Bronchial epithelial cell (primary cell): ENCODE results near the gene SUPT3H. TPM values are rescaled to one million over a fixed set of nuclear protein-coding genes. Genes with fewer than 3 reads are reported as not detected.

Experiments
- DNase-seq: peaks from one replicate; pipeline ENCODE4 v3.0.0-alpha.2; 2010; ENCODE audit warnings: low read depth
- FAIRE-seq: peaks from 2 replicates; lab custom pipeline; 2011; peaks lifted over from hg19 to GRCh38; lab: Jason Lieb, UNC
- H3K27me3 ChIP-seq: 2 replicates; pipeline ENCODE4 v1.5.1; 2011; ENCODE audit warnings: low read length; ENCODE audit not compliant: control insufficient read depth, insufficient read depth
- H3K36me3 ChIP-seq: 2 replicates; pipeline ENCODE4 v1.5.1; 2011; ENCODE audit warnings: low read length; ENCODE audit not compliant: control insufficient read depth, insufficient read depth
- H3K4me3 ChIP-seq: 2 replicates; pipeline ENCODE4 v1.5.1; 2011; ENCODE audit warnings: mild to moderate bottlenecking, low read depth, low read length, control low read depth
- total RNA-seq: library from RNA; depleted of rRNA; stranded (reverse); fragments of >200 nt; gene quantifications from 2 replicates; pipeline ENCODE4 v1.2.1, GENCODE V29; 2014
- TF ChIP-seq, protein P1 (sequence below): IDR thresholded peaks from 2 replicates; pipeline ENCODE4 v1.5.1; 2011; ENCODE audit warnings: mild to moderate bottlenecking, moderate library complexity, low read length, control low read depth, inconsistent platforms; ENCODE audit not compliant: insufficient read depth, severe bottlenecking

The SUPT3H gene
- total RNA-seq, 1 donor from 2014 or later: 12.9 TPM

DNA sequence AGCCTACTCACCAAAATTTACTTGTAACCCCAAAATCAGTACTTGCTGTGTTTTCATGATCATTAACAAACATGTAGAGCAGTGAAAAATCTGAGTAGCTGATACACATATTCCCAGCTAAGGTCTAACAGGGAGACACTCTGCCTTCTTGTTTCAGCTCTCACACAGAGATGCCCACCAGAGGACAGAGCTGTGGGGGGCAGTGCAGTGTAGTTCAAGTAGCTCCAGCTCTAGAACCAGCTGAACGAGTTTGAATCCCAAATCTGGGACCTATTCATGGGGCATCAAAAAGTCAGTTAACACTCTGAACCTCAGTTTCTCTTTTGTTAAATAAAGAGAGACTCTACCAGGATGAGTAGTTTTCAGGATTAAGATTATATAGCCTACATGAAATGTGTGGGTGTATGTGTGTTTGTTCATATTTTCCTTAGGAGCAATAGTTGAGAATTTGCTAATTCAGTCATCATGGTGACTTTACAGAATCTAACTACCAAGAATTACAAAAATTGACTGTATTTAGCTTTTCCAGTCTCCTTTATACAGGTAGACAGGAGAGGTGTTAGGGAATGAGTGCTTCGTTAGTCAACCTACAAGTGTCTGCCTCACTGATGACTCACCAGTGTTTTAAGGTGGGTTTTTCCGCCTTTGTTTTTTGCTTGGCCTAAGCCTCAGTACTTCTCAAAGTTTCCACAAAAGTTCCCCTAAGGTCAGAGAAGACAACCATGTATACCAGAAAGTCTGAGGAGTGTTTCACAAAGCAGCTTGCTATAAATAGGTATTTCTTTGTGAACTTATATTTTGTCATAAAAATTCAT lies 213.6 kb downstream of the SUPT3H start:
- Histone ChIP-seq H3K36me3 (no peaks in the 10 kb centered on the region), H3K4me3 (no peak overlapping the region), H3K27me3 (no peaks in the 10 kb centered on the region)
- FAIRE-seq (no peak), DNase-seq (peak; percentile 95)
- TF ChIP-seq, protein P1, sequence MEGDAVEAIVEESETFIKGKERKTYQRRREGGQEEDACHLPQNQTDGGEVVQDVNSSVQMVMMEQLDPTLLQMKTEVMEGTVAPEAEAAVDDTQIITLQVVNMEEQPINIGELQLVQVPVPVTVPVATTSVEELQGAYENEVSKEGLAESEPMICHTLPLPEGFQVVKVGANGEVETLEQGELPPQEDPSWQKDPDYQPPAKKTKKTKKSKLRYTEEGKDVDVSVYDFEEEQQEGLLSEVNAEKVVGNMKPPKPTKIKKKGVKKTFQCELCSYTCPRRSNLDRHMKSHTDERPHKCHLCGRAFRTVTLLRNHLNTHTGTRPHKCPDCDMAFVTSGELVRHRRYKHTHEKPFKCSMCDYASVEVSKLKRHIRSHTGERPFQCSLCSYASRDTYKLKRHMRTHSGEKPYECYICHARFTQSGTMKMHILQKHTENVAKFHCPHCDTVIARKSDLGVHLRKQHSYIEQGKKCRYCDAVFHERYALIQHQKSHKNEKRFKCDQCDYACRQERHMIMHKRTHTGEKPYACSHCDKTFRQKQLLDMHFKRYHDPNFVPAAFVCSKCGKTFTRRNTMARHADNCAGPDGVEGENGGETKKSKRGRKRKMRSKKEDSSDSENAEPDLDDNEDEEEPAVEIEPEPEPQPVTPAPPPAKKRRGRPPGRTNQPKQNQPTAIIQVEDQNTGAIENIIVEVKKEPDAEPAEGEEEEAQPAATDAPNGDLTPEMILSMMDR: no peak

DNA sequence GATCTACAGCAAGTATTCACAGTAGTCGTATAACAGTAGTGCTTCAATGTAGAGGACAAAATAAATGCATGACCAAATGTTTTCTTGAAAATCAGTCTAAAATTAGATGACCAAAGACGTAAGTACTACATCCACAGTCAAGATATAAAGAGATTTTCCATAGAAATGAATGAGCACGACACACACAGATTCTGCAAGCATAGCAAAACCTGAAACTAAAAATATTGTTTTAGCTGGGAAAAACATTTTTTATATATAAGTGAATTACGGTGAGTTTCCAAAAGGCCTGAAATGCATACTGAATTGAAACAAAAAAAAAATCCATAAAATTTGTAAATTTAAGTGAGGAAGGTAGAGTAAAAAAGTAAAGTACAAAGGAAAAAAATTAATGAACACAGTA lies 217.4 kb downstream of the SUPT3H start:
- H3K27me3 ChIP-seq: no peaks in the 10 kb centered on the region
- FAIRE-seq (no peak), DNase-seq (no peak)
- TF ChIP-seq, protein P1: no peak
- no peak overlapping the region for H3K4me3 ChIP-seq
- no peaks in the 10 kb centered on the region for H3K36me3 ChIP-seq

DNA sequence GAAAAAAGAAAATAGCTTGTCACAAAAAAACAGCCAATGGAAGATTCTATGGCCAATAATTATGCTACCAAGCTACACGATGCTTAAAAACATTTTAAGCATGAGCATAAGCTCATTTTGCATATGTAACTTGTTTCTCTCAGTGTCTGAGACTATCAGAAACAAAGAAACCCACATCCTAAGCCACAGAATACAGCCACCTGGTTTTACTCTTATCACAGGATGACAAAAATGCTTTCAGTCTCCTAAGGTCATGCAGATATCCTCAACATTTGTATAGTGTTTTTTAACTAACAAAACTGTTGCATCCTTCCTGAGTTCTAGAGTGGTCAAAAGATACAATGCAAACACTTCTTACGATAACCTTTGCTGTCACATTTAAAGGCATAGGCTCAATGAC lies 221.7 kb downstream of the SUPT3H start:
- H3K36me3 ChIP-seq: no peaks in the 10 kb centered on the region
- FAIRE-seq: no peak
- H3K4me3 ChIP-seq: no peak overlapping the region
- H3K27me3 ChIP-seq: no peaks in the 10 kb centered on the region
- TF ChIP-seq, protein P1: no peak
- no peak for DNase-seq

DNA sequence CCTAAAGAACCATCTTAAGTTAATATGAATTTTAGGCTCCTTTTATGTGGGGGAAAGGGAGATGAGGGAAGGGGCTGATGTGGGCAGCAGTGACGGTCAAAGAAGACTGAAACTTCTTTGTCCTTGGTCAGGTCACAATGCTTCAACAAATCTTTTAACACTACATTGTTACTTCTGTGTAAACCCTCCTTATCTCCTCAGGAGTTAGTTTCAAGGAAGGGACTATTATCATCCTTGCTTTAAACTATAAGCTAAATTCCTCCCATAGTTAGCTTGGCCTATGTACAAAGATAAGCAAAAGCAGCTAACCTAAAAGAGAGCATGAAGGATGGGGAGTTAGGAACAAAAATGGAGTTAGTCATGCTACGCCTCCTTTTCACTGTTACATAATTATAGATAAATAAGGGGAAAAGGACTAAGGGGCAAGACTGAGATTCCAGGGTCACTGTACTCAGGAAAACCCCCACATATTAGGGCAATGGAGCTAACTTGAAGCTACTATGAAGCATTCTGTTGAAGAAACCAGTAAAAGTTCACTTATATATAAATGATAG lies 222.3 kb downstream of the SUPT3H start:
- FAIRE-seq (no peak), DNase-seq (no peak)
- Histone ChIP-seq H3K4me3 (no peak overlapping the region), H3K27me3 (no peaks in the 10 kb centered on the region), H3K36me3 (no peaks in the 10 kb centered on the region)
- TF ChIP-seq, protein P1: no peak

DNA sequence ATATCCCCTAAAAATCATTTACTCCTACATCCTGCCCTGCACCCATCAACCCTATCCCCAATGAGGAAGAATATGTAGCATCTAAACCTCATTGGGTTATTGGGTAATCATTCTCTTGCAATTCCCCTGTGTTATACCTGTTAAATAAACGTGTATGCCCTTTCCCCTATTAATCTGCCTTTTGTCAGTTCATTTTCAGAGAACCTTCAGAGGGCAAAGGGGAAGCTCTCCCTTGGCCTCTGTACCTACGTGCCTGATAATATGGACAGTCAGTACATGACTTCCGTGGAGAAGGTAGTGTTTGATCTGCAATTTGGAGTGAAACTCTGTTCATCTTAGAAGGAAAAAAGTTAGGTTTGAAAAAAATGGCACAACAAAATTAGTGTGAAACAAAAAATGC lies 223.1 kb downstream of the SUPT3H start:
- Histone ChIP-seq H3K4me3 (no peak overlapping the region), H3K36me3 (no peaks in the 10 kb centered on the region), H3K27me3 (no peaks in the 10 kb centered on the region)
- FAIRE-seq (no peak), DNase-seq (no peak)
- TF ChIP-seq, protein P1: no peak
